Testis (tissue), 3 donors: ENCODE measurements around the gene GRM4. TPM values are rescaled to one million over a fixed set of nuclear protein-coding genes. Genes with fewer than 3 reads are reported as not detected.
A peak's percentile ranks its signal among the peaks of the same experiment; 100 is the strongest.

Source experiments
- DNase-seq: peaks from one replicate; pipeline ENCODE4 v3.0.0-alpha.2; 2019
- H3K27ac ChIP-seq, 2 donors: fragments of 200-600 bp; sonication (generic); one replicate each; pipeline ENCODE4 v1.5.1; 2019
- H3K27me3 ChIP-seq: fragments of 200-600 bp; sonication (generic); one replicate; pipeline ENCODE4 v1.5.1; 2019
- H3K36me3 ChIP-seq: fragments of 200-600 bp; sonication (generic); one replicate; pipeline ENCODE4 v1.5.1; 2017; ENCODE audit warnings: low read depth; ENCODE audit errors: missing control alignments
- H3K4me1 ChIP-seq: fragments of 200-600 bp; sonication (generic); one replicate; pipeline ENCODE4 v1.5.1; 2019
- H3K4me3 ChIP-seq, 2 donors: fragments of 200-600 bp; sonication (generic); one replicate each; pipeline ENCODE4 v1.5.1; 2017 to 2019
- H3K9me3 ChIP-seq: fragments of 200-600 bp; sonication (generic); one replicate; pipeline ENCODE4 v1.5.1; 2017
- POLR2A ChIP-seq: fragments of 450-650 bp; IDR thresholded peaks from one replicate; pipeline ENCODE4 v1.6.1; 2017; ENCODE audit warnings: antibody characterized with exemption, mild to moderate bottlenecking, moderate library complexity
- WGBS, 2 donors: methylation state at CpG; one replicate each; pipeline ENCODE4 v1.1.5; 2018; 5-methylcytosine and 5-hydroxymethylcytosine counted together
- intact Hi-C: fragments of 100-400 bp; cut with DNase I; formaldehyde crosslinking; loops from one replicate; pipeline ENCODE4 v1.15.1; 2023; ENCODE audit warnings: low total_unique reads
- polyA plus RNA-seq: library from polyadenylated mRNA; stranded (reverse); fragments of 350-450 nt; fragmentation: Illumina TruSeq; extraction: RNeasy Lipid Tissue Mini Kit (QIAGEN cat#74804); gene quantifications from one replicate; pipeline ENCODE4 v1.2.3, GENCODE V29; 2014; ENCODE audit warnings: low read depth, low replicate concordance; ENCODE audit not compliant: insufficient read depth
- total RNA-seq, 2 donors: library from RNA; depleted of rRNA; stranded (reverse); fragments of >200 nt; gene quantifications; one replicate each; pipeline ENCODE4 v1.2.3, GENCODE V29; 2016
- TF ChIP-seq, protein P1 (sequence below), 3 experiments: fragments of 450-650 bp in 2 of 3; fragments of 200-600 bp in 1 of 3; sonication (generic) in 1 of 3; IDR thresholded peaks; one replicate each; pipeline ENCODE4 v1.5.1; 2016 to 2019; ENCODE audit warnings: antibody characterized with exemption in 3 of 3, mild to moderate bottlenecking in 2 of 3, moderate library complexity in 1 of 3

Gene GRM4
- total and polyA plus RNA-seq, 3 donors from 2014 or later, result 1.6 to 3.5 (median 3.5) TPM

DNA sequence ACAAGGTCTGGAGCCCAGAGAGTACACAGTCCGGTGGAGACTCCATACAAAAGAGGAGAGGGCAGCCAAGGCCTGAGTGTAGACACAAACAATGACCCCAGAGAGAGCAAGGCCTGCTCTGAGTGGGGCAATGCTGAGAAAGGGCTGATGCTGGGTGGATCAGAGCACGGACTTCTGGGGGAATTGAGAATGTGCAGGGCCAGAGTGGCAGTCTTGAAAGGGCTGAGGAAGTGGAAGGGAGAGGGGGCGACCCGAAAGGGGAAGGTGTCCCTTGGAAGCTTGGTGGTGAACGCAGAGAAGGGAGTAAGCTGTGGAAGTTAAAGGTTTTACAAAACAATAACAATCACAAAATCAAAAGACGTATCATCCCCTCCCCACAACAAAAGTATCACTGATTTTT lies 12.0 kb upstream of the GRM4 start:
- Histone ChIP-seq H3K9me3 (no peaks in the 10 kb centered on the region), H3K36me3 (no peaks in the 10 kb centered on the region), H3K27me3 (no peaks in the 10 kb centered on the region), H3K4me1 (no peaks in the 10 kb centered on the region), H3K4me3 (no peak overlapping the region), H3K27ac (no peak overlapping the region)
- 75 to 79% methylated on average over 6 of the region's 6 CpGs for WGBS, 2 donors
- no peak for DNase-seq
- TF ChIP-seq, protein P1, sequence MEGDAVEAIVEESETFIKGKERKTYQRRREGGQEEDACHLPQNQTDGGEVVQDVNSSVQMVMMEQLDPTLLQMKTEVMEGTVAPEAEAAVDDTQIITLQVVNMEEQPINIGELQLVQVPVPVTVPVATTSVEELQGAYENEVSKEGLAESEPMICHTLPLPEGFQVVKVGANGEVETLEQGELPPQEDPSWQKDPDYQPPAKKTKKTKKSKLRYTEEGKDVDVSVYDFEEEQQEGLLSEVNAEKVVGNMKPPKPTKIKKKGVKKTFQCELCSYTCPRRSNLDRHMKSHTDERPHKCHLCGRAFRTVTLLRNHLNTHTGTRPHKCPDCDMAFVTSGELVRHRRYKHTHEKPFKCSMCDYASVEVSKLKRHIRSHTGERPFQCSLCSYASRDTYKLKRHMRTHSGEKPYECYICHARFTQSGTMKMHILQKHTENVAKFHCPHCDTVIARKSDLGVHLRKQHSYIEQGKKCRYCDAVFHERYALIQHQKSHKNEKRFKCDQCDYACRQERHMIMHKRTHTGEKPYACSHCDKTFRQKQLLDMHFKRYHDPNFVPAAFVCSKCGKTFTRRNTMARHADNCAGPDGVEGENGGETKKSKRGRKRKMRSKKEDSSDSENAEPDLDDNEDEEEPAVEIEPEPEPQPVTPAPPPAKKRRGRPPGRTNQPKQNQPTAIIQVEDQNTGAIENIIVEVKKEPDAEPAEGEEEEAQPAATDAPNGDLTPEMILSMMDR (IDR thresholded peaks at IDR 0.05), result no peak
- no peak for TF ChIP-seq POLR2A
- intact Hi-C loops, result loop anchor here (10.0 kb wide), 2 partner anchors 403 to 573 kb away; partner anchors contain the start of gene BAK1

DNA sequence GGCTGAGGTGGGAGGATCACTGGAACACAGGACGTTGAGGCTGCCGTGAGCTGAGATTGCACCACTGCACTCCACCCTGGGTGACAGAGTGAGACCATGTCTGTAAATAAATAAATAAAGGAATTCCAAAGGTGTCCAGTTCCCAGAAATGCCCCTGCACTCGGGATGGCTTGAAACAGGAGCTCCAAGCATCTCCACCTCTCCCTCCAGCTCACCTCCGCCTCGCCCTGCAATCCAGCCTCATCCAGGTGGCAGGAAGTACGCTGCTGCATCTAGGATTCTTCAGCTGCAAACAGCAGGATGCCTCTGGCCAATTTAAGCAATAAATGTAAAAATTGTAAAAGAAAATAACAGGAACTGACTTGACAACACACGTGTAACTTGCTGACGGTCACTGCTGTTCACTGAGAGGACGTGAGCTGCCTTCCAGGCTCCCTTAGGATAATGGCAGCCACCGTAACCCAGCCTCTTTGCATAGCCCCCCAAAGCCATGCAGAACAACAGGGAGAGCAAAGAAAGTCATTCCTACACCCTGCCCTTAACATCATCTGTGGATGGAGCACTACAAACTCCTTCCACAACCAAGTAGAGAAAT lies 11.4 kb upstream of the GRM4 start:
- Histone ChIP-seq H3K4me1 (no peaks in the 10 kb centered on the region), H3K27me3 (no peaks in the 10 kb centered on the region), H3K27ac (no peak overlapping the region), H3K36me3 (no peaks in the 10 kb centered on the region), H3K4me3 (no peak overlapping the region), H3K9me3 (no peaks in the 10 kb centered on the region)
- no peak for TF ChIP-seq POLR2A
- TF ChIP-seq, protein P1 (IDR thresholded peaks at IDR 0.05), result no peak
- intact Hi-C loops, result loop anchor here (10.0 kb wide), 2 partner anchors 403 to 573 kb away; partner anchors contain the start of gene BAK1
- WGBS, 2 donors, result 79 to 81% methylated on average over 10 of the region's 10 CpGs
- no peak for DNase-seq

DNA sequence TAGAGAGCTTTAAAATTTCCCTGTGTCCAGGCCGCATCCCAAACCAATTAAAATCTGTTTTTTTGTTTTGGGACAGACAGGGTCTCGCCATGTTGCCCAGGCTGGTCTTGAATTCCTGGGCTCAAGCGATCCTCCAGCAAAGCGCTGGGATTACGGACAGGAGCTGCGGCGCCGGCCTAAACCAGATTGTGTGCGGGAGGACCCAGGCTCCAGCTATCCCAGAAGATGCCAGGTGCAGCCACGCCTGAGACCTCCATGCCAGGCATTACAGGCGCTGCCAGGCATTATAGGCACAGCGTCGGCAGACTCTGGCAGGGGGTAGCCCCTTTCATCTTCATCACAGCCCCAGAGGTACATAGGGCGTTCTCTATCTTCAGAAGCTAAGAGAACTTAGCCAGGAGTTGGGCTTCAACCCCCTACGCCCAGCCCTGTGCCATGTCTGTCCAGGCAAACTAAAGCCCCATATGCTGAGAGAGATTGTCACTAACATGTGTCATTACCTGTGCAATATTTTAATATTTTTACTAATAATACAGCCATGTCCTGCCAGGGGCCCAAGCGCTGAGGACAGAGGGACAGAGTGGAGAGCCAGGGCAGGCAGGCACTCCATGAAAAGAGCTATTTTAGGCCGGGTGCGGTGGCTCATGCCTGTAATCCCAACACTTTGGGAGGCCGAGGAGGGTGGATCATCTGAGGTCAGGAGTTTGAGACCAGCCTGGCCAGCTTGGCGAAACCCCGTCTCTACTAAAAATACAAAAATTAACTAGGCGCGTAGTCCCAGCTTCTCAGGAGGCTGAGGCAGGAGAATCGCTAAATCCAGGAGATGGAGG lies 9.8 kb upstream of the GRM4 start:
- peak overlapping the region in 1 of 2 donors; percentile 17 for H3K4me3 ChIP-seq
- H3K27me3 ChIP-seq, result no peaks in the 10 kb centered on the region
- TF ChIP-seq POLR2A, result no peak
- TF ChIP-seq, protein P1 (IDR thresholded peaks at IDR 0.05), result no peak
- H3K9me3 ChIP-seq, result no peaks in the 10 kb centered on the region
- no peak for DNase-seq
- intact Hi-C loops, result loop anchor here (10.0 kb wide), 2 partner anchors 401 to 571 kb away; partner anchors contain the start of gene BAK1
- H3K36me3 ChIP-seq, result no peaks in the 10 kb centered on the region
- WGBS, 2 donors, result 65 to 72% methylated on average over 22 of the region's 24 CpGs
- no peak overlapping the region for H3K27ac ChIP-seq
- H3K4me1 ChIP-seq, result no peaks in the 10 kb centered on the region

DNA sequence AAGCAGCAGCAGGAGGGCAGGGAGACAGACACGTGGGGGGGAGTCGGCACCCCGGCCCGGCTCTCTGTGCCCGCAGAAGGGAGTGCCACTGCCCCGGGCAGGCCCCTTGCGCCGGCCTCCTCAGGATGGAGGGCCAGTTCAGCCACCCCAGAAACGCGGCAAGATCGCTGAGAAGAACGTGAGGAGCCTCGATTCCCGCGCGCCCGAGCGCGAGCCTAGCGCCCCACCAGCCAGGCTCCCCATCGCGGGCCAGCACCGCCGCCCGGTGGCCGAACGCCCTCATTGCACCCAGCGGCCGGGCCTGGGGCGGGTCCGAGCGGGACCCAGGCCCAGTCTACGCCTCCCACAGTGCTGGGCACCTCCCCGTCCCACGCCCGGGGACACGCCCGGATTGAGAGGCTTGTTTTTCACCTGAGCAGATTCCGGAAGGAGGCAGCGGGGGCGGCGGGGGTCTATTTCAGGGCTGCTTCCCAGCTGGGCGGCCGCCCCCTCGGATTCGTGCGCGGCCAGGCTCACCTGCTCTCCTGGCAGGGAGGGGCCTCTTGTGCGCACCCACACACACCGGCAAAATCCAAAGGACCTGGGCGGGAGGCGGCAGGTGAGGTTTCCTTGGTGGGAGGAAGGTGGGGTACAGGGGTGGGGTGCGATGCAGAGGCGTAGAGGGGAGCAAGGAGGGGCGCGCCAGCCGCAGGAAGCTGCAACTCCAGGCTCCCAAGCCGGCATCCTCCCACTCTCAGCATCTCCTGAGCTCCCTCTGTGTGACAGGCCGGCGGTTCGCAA lies 9.0 kb upstream of the GRM4 start:
- Histone ChIP-seq H3K9me3 (no peaks in the 10 kb centered on the region), H3K4me3 (peak overlapping the region; percentile 17 to 21), H3K27ac (no peak overlapping the region), H3K4me1 (no peaks in the 10 kb centered on the region), H3K27me3 (no peaks in the 10 kb centered on the region), H3K36me3 (no peaks in the 10 kb centered on the region)
- TF ChIP-seq, protein P1 (IDR thresholded peaks at IDR 0.05), result peak; percentile 88 to 98 (median 95)
- TF ChIP-seq POLR2A, result no peak
- DNase-seq, result peak; percentile 70
- WGBS, 2 donors, result 5 to 31% methylated on average over 5 to 61 of the region's 61 CpGs
- intact Hi-C loops, result loop anchor here (10.0 kb wide), 2 partner anchors 400 to 570 kb away; partner anchors contain the start of gene BAK1
